ENCODE data around the gene TMEM134. TPM values are rescaled to one million over a fixed set of nuclear protein-coding genes. Genes with fewer than 3 reads are reported as not detected.

The TMEM134 gene
- total and polyA plus RNA-seq, 4 donors = 10.2 to 86.9 (median 63.5) TPM

- no peaks in the 10 kb centered on the region for H3K4me1 ChIP-seq (ENCODE audit: control insufficient read depth in 4 of 4, insufficient read depth in 4 of 4, low read length in 3 of 4)
- peaks cover 4 to 44% (median 11%) of the 10 kb centered on the region in 4 donors for H3K36me3 ChIP-seq (ENCODE audit: control insufficient read depth in 4 of 4, insufficient read depth in 3 of 4, low read depth in 1 of 4, low read length in 3 of 4)
- H3K4me3 ChIP-seq (ENCODE audit: low read depth in 1 of 3, low read length in 3 of 3) = no peak overlapping the region
- whole genome bisulfite sequencing = 95% methylated on average over 59 of the region's 59 CpGs
- H3K27ac ChIP-seq (ENCODE audit: low read depth in 1 of 2, low read length in 2 of 2) = no peak overlapping the region
- no peak for DNase-seq (ENCODE audit: low spot score)
- no peak overlapping the region for H3K9ac ChIP-seq (ENCODE audit: low read depth in 1 of 2, low read length in 2 of 2)
- TF ChIP-seq TAF1 (conservative IDR thresholded peaks at IDR 0.05) (no peak), GABPA (IDR thresholded peaks at IDR 0.05 in 1 of 2, conservative IDR thresholded peaks at IDR 0.05 in 1 of 2) (no peak), MAX (IDR thresholded peaks at IDR 0.05) (no peak), FOXA1 (IDR thresholded peaks at IDR 0.05) (no peak), HNF4G (IDR thresholded peaks at IDR 0.05) (no peak), NR2F2 (IDR thresholded peaks at IDR 0.05) (no peak), FOXA2 (IDR thresholded peaks at IDR 0.05) (no peak), RXRA (IDR thresholded peaks at IDR 0.05) (no peak), EGR1 (IDR thresholded peaks at IDR 0.05; ENCODE audit: low read depth in 2 of 2) (no peak), YY1 (IDR thresholded peaks at IDR 0.05) (no peak), RAD21 (IDR thresholded peaks at IDR 0.05) (no peak)
- no peaks in the 10 kb centered on the region for H3K9me3 ChIP-seq (ENCODE audit: control insufficient read depth in 4 of 4, low read length in 3 of 4)
- no peaks in the 10 kb centered on the region for H3K27me3 ChIP-seq (ENCODE audit: control insufficient read depth in 4 of 4, insufficient read depth in 4 of 4, low read length in 3 of 4)
Measured at GRCh38 chr11:67494371-67495233, 25.6 kb upstream of the TMEM134 start.

GRCh38 chr11:67493548-67494370 lies 24.7 kb upstream of the TMEM134 start:
- Histone ChIP-seq H3K9ac (ENCODE audit: low read depth in 1 of 2, low read length in 2 of 2) (no peak overlapping the region), H3K36me3 (ENCODE audit: control insufficient read depth in 4 of 4, insufficient read depth in 3 of 4, low read depth in 1 of 4, low read length in 3 of 4) (peaks cover 4 to 49% (median 13%) of the 10 kb centered on the region in 4 donors), H3K9me3 (ENCODE audit: control insufficient read depth in 4 of 4, low read length in 3 of 4) (no peaks in the 10 kb centered on the region), H3K4me3 (ENCODE audit: low read depth in 1 of 3, low read length in 3 of 3) (no peak overlapping the region), H3K27ac (ENCODE audit: low read depth in 1 of 2, low read length in 2 of 2) (no peak overlapping the region), H3K27me3 (ENCODE audit: control insufficient read depth in 4 of 4, insufficient read depth in 4 of 4, low read length in 3 of 4) (no peaks in the 10 kb centered on the region), H3K4me1 (ENCODE audit: control insufficient read depth in 4 of 4, insufficient read depth in 4 of 4, low read length in 3 of 4) (no peaks in the 10 kb centered on the region)
- 97% methylated on average over 65 of the region's 65 CpGs for WGBS
- TF ChIP-seq RAD21 (IDR thresholded peaks at IDR 0.05) = no peak
- TF ChIP-seq FOXA2 (IDR thresholded peaks at IDR 0.05) = no peak
- TF ChIP-seq, protein P1, sequence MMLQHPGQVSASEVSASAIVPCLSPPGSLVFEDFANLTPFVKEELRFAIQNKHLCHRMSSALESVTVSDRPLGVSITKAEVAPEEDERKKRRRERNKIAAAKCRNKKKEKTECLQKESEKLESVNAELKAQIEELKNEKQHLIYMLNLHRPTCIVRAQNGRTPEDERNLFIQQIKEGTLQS (IDR thresholded peaks at IDR 0.05) = no peak
- no peak for TF ChIP-seq SP1 (IDR thresholded peaks at IDR 0.05)
- no peak for TF ChIP-seq YY1 (IDR thresholded peaks at IDR 0.05)
- no peak for TF ChIP-seq ZBTB33 (IDR thresholded peaks at IDR 0.05)
- no peak for TF ChIP-seq HNF4G (IDR thresholded peaks at IDR 0.05)
- no peak for TF ChIP-seq EGR1 (IDR thresholded peaks at IDR 0.05; ENCODE audit: low read depth in 2 of 2)
- TF ChIP-seq RXRA (IDR thresholded peaks at IDR 0.05) = no peak
- TF ChIP-seq JUND (IDR thresholded peaks at IDR 0.05) = no peak
- TF ChIP-seq TAF1 (conservative IDR thresholded peaks at IDR 0.05) = no peak
- TF ChIP-seq FOXA1 (IDR thresholded peaks at IDR 0.05) = no peak
- TF ChIP-seq REST (IDR thresholded peaks at IDR 0.05) = no peak
- TF ChIP-seq NR2F2 (IDR thresholded peaks at IDR 0.05) = no peak
- no peak for TF ChIP-seq MAX (IDR thresholded peaks at IDR 0.05)
- TF ChIP-seq HNF4A (conservative IDR thresholded peaks at IDR 0.05) = no peak
- TF ChIP-seq GABPA (IDR thresholded peaks at IDR 0.05 in 1 of 2, conservative IDR thresholded peaks at IDR 0.05 in 1 of 2) = no peak
- TF ChIP-seq, protein P2, sequence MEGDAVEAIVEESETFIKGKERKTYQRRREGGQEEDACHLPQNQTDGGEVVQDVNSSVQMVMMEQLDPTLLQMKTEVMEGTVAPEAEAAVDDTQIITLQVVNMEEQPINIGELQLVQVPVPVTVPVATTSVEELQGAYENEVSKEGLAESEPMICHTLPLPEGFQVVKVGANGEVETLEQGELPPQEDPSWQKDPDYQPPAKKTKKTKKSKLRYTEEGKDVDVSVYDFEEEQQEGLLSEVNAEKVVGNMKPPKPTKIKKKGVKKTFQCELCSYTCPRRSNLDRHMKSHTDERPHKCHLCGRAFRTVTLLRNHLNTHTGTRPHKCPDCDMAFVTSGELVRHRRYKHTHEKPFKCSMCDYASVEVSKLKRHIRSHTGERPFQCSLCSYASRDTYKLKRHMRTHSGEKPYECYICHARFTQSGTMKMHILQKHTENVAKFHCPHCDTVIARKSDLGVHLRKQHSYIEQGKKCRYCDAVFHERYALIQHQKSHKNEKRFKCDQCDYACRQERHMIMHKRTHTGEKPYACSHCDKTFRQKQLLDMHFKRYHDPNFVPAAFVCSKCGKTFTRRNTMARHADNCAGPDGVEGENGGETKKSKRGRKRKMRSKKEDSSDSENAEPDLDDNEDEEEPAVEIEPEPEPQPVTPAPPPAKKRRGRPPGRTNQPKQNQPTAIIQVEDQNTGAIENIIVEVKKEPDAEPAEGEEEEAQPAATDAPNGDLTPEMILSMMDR (IDR thresholded peaks at IDR 0.05; ENCODE audit: low read depth, low read length, missing input control) = no peak
- DNase-seq (ENCODE audit: low spot score) = no peak
